GM19023 (cell line): ENCODE data around the gene KMT2A.

Source experiments
- ATAC-seq: cut with Tn5 transposase; IDR thresholded peaks from one replicate; pipeline ENCODE4 v1.9.1; 2021; ENCODE audit warnings: mild to moderate bottlenecking, moderate library complexity; ENCODE audit not compliant: unreplicated experiment

Gene KMT2A

DNA sequence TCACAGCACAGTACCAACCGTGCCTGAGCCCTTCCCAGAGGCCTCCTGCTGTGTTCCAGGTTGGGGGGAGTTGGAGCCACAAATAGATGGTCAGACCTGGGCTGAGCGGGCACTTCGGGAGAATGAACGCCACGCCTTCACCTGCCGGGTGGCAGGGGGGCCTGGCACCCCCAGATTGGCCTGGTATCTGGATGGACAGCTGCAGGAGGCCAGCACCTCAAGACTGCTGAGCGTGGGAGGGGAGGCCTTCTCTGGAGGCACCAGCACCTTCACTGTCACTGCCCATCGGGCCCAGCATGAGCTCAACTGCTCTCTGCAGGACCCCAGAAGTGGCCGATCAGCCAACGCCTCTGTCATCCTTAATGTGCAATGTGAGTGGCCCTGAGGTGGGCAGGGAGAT is 95.8 kb downstream of the KMT2A start:
- ATAC-seq, result no peak

DNA sequence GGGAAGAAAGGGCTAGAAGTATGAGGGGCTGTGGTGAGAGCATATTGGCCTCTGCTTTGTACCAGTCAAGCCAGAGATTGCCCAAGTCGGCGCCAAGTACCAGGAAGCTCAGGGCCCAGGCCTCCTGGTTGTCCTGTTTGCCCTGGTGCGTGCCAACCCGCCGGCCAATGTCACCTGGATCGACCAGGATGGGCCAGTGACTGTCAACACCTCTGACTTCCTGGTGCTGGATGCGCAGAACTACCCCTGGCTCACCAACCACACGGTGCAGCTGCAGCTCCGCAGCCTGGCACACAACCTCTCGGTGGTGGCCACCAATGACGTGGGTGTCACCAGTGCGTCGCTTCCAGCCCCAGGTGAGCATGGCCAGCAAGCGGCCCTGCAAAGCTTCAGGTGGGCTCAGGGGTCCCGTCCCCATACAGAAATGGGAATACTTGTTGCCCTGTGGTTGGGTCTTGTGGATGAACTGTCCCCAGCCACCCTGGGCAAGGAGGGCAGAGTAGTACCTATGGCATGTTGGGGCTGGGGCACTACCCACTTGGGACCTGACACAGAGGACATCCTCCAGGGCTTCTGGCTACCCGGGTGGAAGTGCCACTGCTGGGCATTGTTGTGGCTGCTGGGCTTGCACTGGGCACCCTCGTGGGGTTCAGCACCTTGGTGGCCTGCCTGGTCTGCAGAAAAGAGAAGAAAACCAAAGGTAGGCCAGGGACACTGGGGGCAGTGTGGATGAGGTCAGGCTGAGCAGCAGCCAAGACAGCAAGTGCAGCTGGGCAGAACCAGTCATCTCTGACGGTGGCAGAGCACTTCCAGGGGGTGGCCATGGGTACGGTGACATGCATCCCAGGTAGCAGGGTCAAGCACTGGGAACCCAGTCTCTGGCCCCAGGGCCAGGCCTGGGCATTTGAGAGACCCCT is 96.8 kb downstream of the KMT2A start:
- ATAC-seq, result no peak

DNA sequence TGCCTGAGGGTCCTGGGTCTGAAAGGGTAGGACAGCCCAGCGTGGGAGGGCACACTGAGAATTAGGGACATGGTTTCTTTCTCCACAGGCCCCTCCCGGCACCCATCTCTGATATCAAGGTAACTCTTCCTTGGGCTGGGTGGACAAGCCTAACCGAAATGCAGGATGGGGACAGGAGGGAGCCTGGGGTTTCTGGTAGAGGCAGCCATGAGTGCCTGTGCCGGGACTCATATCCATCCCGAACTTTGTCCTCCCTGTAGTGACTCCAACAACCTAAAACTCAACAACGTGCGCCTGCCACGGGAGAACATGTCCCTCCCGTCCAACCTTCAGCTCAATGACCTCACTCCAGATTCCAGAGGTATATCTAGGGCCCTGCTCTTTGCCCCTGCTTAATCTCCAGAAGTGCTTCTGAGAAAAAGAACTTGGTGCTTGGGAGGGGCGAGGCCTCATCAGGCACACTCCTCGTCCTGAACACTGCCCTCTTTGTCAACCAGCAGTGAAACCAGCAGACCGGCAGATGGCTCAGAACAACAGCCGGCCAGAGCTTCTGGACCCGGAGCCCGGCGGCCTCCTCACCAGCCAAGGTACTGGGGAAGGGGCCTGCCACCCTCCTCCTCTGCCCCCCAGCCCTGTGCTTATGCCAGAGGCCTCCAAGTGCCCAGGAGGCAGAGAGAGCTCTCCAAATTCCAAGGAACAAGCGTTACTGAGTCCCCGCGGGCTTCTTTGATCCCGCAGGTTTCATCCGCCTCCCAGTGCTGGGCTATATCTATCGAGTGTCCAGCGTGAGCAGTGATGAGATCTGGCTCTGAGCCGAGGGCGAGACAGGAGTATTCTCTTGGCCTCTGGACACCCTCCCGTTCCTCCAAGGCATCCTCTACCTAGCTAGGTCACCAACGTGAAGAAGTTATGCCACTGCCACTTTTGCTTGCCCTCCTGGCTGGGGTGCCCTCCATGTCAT is 97.8 kb downstream of the KMT2A start:
- ATAC-seq, result no peak

DNA sequence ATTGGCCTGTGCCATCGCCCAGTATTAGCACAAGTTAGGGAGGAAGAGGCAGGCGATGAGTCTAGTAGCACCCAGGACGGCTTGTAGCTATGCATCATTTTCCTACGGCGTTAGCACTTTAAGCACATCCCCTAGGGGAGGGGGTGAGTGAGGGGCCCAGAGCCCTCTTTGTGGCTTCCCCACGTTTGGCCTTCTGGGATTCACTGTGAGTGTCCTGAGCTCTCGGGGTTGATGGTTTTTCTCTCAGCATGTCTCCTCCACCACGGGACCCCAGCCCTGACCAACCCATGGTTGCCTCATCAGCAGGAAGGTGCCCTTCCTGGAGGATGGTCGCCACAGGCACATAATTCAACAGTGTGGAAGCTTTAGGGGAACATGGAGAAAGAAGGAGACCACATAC is 99.0 kb downstream of the KMT2A start:
- ATAC-seq, result no peak

DNA sequence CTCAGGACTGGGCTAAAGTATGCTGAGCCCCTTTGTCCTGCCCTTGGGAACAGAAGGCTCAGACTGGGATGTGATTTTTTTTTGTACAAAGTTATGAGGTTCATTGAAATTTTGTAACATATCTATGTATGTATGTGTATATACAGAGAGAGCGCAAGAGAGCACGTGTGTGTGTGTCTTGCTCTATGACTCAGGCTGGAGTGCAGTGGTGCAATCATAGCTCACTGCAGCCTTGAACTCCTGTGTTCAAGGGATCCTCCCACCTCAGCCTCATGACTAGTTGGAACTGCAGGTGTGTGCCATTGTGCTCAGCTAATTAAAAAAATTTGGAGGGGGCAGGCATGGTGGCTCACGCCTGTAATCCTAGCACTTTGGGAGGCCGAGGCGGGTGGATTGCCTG is 100.4 kb downstream of the KMT2A start:
- ATAC-seq, result no peak

DNA sequence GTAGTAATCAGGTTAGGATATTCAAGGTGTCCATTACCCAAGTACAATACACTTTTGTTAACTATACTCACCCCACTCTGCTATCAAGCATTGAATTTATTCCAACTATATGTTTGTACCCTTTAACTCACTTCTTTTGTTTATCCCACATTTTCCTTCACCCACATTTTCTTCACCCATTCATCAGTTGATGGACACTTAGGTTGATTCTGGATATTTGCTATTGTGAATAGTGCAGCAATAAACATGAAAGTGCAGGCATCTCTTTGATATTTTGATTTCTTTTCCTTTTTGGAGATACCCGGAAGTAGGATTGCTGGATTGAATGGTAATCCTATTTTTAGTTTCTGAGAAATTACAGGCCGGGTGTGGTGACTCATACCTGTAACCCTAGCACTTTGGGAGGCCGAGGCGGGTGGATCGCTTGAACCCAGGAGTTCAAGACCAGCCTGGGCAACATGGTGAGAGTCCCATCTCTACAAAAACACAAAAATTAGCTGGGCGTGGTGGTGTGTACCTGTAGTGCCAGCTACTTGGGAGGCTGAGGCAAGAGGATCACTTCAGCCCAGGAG is 101.2 kb downstream of the KMT2A start:
- no peak for ATAC-seq

DNA sequence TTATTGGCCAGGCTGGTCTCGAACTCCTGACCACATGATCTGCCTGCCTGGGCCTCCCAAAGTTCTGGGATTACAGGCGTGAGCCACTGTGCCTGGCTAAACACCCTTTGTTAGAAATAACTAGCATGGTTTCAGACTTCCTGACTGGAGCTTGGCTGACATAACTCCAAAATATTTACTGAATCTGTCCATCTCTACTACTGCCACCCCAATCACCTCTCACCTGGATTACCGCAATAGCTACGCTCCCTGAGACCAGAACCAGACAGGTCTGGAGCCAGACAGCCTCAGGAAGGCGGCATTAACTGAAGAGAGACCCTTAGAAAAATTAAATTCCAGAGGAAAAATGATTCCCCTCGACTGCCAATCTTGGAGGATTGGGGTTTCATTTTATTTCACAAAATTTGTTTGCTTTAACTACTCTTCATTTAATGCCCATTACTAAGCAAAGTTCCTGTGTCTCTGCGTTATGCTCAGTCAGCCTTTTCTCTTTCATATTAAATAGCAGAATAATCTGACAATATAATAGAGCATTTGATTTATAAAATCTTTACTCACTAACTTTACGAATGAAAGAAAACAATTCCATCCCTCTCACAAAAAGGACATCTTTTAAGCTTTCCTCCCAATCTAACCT is 107.8 kb downstream of the KMT2A start:
- no peak for ATAC-seq

DNA sequence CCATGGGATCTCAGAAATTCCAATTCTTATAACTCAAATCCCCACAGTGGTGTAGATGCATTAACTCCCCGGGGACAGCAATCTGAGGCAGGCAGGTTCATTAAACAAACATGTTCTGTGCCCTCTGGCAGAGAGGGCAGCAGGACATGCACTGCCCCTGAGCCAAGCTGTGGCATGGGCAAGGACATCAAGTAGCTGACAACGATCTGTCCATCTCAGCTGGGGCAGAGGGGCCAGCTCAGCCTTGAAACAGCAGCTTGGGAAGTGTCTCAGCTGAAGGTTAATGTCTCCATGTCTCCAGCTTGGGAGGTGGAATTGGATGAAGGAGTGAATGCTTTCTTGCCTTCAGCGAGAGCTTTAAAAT is 108.3 kb downstream of the KMT2A start:
- ATAC-seq, result no peak

DNA sequence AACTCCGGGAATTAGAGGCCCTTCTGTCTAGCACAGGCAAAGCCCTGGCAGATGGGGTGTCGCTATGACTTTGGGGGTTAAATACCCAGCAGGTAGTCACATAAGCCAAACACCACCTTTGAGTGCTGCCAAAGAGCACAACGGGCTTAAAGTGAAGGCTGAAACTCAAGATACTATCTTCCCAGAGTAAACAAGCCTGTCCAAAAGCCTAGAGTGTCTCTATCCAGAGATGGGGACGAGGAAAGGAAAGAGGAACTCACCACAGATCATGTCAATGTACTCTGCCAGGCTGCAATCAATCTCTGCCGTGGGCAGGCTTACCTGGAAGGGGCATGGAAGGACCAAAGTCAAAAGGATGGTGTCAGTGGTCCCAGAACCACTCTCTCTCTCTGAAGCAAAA is 109.2 kb downstream of the KMT2A start:
- no peak for ATAC-seq

DNA sequence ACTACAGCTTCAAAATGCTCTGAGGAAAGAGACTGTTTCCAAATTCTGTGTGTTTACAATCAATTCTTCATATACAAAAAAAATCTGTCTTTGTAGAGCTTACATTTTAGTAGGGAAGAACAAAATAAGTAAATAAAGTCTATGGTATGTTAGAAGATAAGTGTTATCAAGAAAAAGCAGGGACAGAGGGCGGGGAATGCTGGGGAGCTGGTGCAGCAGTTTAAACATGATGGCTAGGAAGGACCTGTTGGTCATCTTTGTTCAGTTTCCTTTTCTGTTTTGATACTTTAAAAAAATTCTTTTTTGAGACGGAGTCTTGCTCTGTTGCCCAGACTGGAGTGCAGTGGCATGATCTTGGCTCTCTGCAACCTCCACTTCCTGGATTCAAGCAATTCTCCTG is 110.8 kb downstream of the KMT2A start:
- no peak for ATAC-seq

DNA sequence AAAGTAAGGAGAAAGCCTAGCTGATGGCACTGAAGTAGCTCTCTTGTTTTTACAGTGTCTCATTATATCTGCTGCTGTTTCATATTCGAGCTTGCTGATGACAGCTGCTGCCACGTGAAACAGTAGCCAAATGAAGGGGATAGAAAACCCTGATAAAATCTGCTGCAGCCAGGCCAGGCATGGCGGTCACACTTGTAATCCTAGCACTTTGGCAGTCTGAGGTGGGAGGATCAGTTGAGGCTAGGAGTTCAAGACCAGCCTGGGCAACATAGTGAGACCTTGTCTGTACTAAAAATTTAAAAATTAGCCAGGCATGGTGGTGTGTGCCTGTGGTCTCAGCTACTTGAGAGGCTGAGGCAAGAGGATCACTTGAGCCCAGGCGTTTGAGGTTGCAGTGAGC is 116.0 kb downstream of the KMT2A start:
- ATAC-seq, result no peak

DNA sequence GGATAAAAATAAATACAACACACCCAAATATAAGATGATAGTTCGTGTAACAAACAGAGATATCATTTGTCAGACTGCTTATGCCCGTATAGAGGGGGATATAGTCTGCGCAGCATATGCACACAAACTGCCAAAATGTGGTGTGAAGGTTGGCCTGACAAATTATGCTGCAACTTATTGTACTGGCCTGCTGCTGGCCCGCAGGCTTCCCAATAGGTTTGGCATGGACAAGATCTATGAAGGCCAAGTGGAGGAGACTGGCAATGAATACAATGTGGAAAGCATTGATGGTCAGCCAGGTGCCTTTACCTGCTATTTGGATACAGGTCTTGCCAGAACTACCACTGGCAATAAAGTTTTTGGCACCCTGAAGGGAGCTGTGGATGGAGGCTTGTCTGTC is 124.5 kb downstream of the KMT2A start:
- ATAC-seq, result no peak

DNA sequence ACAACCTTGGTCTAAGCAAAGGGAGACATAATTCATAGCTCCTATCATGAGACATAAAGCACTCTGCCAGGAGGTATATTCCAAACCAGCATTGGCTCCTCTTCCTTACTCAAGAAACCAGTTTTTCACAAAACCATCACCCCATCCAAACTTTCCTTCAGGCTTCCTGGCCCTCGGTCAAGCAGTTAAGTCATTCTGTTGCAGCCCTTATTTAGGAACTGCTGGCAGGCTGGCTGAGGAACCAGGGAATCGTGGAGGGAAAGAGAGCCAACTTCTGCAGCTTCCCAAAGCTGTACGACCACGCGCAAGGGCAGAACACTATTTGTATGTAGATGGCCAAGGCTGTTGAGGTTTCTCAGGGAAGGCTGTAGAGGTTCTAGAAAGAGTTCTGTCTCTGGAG is 128.8 kb downstream of the KMT2A start:
- ATAC-seq, result no peak

DNA sequence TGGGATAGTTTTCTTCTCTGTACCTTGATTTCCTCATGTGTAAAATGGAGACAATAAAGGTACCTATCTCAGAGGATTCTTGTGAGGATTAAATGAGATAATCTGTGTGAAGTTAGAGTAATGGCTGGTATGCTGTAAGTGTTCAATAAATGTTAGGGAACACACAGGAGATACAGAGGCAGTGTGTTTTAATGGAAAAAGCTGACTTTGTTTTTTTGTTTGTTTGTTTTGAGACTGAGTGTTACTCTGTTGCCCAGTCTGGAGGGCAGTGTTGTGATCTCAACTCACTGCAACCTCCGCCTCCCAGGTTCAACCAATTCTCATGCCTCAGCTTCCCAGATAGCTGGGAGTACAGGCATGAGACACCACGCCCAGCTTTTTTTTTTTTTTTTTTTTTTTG is 133.4 kb downstream of the KMT2A start:
- ATAC-seq, result no peak

DNA sequence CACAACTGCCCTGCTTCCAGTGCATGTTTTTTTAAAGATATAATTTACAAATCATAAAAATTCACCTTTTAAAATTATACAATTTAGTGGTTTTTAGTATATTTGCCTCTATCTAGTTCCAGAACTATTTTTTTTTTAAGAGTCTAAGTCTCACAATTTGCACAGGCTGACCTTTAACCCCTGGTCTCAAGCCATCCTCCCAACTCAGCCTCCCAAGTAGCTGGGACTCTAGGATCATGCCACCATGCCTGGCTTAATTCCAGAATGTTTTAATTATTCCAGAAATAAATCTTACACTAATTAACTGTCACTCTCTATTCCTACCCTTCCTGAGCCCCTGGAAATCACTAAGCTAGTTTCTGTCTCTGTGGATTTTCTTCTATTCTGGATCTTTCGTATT is 134.5 kb downstream of the KMT2A start:
- no peak for ATAC-seq

DNA sequence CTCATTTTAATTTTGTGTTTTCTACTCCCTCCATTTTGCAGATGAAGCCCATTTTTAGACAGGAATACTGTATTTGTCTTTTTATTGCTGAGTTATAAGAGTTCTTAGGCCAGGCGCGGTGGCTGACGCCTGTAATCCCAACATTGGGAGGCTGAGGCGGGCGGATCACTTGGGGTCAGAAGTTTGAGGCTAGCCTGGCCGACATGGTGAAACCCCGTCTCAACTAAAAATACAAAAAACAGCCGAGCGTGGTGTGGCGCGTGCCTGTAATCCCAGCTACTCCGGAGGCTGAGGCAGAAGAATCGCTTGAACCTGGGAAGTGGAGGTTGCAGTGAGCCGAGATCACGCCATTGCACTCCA is 135.4 kb downstream of the KMT2A start:
- peak; percentile 15 for ATAC-seq

DNA sequence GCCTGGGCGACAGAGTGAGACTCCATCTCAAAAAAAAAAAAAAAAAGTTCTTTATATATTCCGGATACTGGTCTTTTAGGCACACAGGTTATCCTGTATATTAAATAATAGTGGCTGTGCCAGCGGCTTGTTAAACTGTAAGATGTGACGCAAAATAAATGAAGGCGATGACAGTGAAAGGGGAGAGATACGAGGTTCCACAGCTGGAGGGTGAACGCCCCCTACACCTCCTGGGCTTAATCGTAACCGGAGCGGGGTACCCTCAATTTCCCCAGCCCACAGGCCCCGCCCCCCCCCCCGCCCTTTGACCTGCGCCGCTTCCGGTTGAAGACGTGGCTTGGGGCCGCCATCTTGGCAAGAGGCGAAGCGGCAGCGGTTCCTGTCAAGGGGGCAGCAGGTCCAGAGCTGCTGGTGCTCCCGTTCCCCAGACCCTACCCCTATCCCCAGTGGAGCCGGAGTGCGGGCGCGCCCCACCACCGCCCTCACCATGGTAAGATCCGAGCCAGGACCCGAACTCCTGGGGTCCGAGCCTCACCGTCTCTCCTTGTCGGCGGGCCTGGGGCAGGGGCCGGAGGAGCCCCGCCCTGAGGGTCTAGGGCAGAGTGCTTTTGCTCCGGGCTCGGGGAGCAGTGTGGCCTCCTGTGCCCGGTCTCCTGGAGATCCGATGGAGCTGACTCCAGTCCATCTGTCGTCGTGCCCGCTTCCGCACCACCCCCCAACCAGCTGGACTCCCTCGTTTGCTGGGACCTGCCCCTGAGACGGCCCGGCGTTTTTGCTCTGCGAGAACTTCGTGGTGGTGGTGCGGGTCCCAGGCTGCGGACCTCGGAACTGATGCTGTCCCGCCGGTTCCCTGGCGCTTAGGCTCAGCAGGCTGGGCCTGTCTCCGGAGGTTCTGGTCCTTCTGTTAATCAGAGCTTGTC is 136.0 kb downstream of the KMT2A start, which contains the start of gene ARCN1:
Gene ARCN1 (plus strand): TSS at position 349 of the 920 bp plus-strand sequence. CDS start 139 bp downstream, at position 488.
- peak; percentile 66 for ATAC-seq

DNA sequence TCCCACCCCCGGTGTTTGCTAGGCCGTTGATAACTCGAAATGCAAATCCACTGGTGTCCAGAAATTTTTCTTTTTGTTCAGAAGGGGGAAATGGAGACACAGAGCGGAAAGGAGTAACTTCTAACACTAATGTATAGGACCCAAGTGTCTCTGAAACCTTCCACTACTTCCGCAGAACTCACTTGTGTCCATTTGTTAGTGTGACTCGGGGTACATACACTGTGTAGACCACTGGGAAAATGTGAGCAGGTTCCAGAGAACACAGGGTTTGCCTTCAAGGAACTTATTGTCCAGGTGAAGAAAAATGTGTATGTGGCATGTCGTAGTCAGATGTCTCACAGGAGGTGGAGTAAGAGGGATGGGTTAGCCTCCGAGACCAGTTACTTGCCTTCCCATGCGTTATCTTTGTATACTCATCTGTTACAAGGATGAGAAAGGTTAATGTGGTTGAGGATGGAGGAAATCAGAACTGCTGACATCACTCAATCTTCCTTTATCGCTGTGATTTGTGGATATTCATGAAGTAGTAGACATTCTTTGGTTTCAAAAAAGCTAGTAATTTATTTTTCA is 136.8 kb downstream of the KMT2A start:
- ATAC-seq, result peak; percentile 34

DNA sequence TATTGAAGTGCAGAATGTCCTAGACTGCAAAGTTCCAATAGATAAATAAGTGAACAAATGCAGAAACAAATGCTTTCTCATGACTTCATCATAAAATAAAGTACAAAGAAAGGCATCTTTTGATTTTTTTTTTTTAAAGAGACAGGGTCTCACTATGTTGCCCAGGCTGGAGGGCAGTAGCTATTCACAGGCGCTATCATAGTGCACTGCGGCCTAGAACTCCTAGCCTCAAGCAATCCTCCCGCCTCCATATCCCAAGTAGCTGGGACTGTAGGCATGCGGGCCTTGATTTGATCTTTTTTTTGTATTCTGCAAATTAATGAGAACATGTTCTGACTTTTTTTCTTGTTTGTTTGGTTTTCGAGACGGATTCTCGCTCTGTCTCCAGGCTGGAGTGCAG is 138.3 kb downstream of the KMT2A start:
- no peak for ATAC-seq
